ENCODE measurements around the gene CHTF8.

Gene CHTF8

GRCh38 chr16:69077251-69077650, 55.1 kb downstream of the CHTF8 start:
- TF ChIP-seq MYC (IDR thresholded peaks at IDR 0.05; ENCODE audit: low read depth, low read length) (no peak), MAX (IDR thresholded peaks at IDR 0.05; ENCODE audit: low read depth, low read length) (no peak), CTCF (IDR thresholded peaks at IDR 0.05; ENCODE audit: low read depth, low read length) (no peak)
- no peak overlapping the region for H3K4me3 ChIP-seq (ENCODE audit: low read depth, low read length)
- DNase-seq (ENCODE audit: low read depth), result no peak

- no peak for DNase-seq (ENCODE audit: low read depth)
- TF ChIP-seq MYC (IDR thresholded peaks at IDR 0.05; ENCODE audit: low read depth, low read length) (no peak), POLR2A (IDR thresholded peaks at IDR 0.05; ENCODE audit: extremely low read depth, insufficient read length) (no peak), CTCF (IDR thresholded peaks at IDR 0.05; ENCODE audit: low read depth, low read length) (no peak), MAX (IDR thresholded peaks at IDR 0.05; ENCODE audit: low read depth, low read length) (no peak)
- no peak overlapping the region for H3K4me3 ChIP-seq (ENCODE audit: low read depth, low read length)
Measured at GRCh38 chr16:69073181-69073702, 59.1 kb downstream of the CHTF8 start.

- TF ChIP-seq CTCF (IDR thresholded peaks at IDR 0.05; ENCODE audit: low read depth, low read length) (no peak), MYC (IDR thresholded peaks at IDR 0.05; ENCODE audit: low read depth, low read length) (no peak), POLR2A (IDR thresholded peaks at IDR 0.05; ENCODE audit: extremely low read depth, insufficient read length) (no peak), MAX (IDR thresholded peaks at IDR 0.05; ENCODE audit: low read depth, low read length) (no peak)
- H3K4me3 ChIP-seq (ENCODE audit: low read depth, low read length), result no peak overlapping the region
- no peak for DNase-seq (ENCODE audit: low read depth)
Measured at GRCh38 chr16:69072640-69072974, 59.8 kb downstream of the CHTF8 start.

GRCh38 chr16:69071036-69071435, 61.4 kb downstream of the CHTF8 start:
- no peak overlapping the region for H3K4me3 ChIP-seq (ENCODE audit: low read depth, low read length)
- no peak for DNase-seq (ENCODE audit: low read depth)
- TF ChIP-seq MYC (IDR thresholded peaks at IDR 0.05; ENCODE audit: low read depth, low read length) (no peak), CTCF (IDR thresholded peaks at IDR 0.05; ENCODE audit: low read depth, low read length) (no peak), MAX (IDR thresholded peaks at IDR 0.05; ENCODE audit: low read depth, low read length) (no peak)

- no peak overlapping the region for H3K4me3 ChIP-seq (ENCODE audit: low read depth, low read length)
- no peak for TF ChIP-seq CTCF (IDR thresholded peaks at IDR 0.05; ENCODE audit: low read depth, low read length)
- no peak for TF ChIP-seq MAX (IDR thresholded peaks at IDR 0.05; ENCODE audit: low read depth, low read length)
- no peak for TF ChIP-seq MYC (IDR thresholded peaks at IDR 0.05; ENCODE audit: low read depth, low read length)
- no peak for TF ChIP-seq POLR2A (IDR thresholded peaks at IDR 0.05; ENCODE audit: extremely low read depth, insufficient read length)
Measured at GRCh38 chr16:69069504-69069903, 62.9 kb downstream of the CHTF8 start.

More at GRCh38 chr16:69069504-69069903, 62.9 kb downstream of the CHTF8 start:
- DNase-seq (ENCODE audit: low read depth), result no peak

Measured in NB4 (cell line).